ENCODE measurements around the gene ZNF792.
A peak's percentile ranks its signal among the peaks of the same experiment; 100 is the strongest.
"Not testable (repeated sequence)": the region's sequence is repeated elsewhere in the genome, so short reads cannot be mapped to it uniquely, and the experiment has no call there.

The ZNF792 gene

GRCh38 chr19:34970185-34970780 is 6.3 kb upstream of the ZNF792 start:
- DNase-seq, result not testable (repeated sequence)

GRCh38 chr19:34969721-34970120 is 5.7 kb upstream of the ZNF792 start:
- no peak for DNase-seq

- DNase-seq, result no peak
Measured at GRCh38 chr19:34967551-34967950, 3.5 kb upstream of the ZNF792 start.

- not testable (repeated sequence) for DNase-seq
Measured at GRCh38 chr19:34965505-34965904, 1.5 kb upstream of the ZNF792 start.

GRCh38 chr19:34964598-34964997 is 569 bp upstream of the ZNF792 start:
- DNase-seq, result no peak

- DNase-seq, result no peak
Measured at GRCh38 chr19:34962687-34963572, 1.1 kb downstream of the ZNF792 start.

GRCh38 chr19:34961775-34962686 is 2.0 kb downstream of the ZNF792 start:
- DNase-seq, result peak; percentile 31

GRCh38 chr19:34960940-34961679 is 2.9 kb downstream of the ZNF792 start:
- DNase-seq, result peak; percentile 45

- peak; percentile 91 for DNase-seq
Measured at GRCh38 chr19:34960103-34960805, 3.8 kb downstream of the ZNF792 start.

- no peak for DNase-seq
Measured at GRCh38 chr19:34959021-34959420, 5.0 kb downstream of the ZNF792 start.

GRCh38 chr19:34957830-34958751 is 5.9 kb downstream of the ZNF792 start:
- no peak for DNase-seq

GRCh38 chr19:34953092-34953491 is 10.9 kb downstream of the ZNF792 start:
- no peak for DNase-seq

- no peak for DNase-seq
Measured at GRCh38 chr19:34943861-34944573, 20.0 kb downstream of the ZNF792 start.

- DNase-seq, result no peak
Measured at GRCh38 chr19:34938886-34939285, 25.1 kb downstream of the ZNF792 start.

GRCh38 chr19:34936184-34936583 is 27.8 kb downstream of the ZNF792 start:
- no peak for DNase-seq

- no peak for DNase-seq
Measured at GRCh38 chr19:34932494-34932893, 31.5 kb downstream of the ZNF792 start.

GRCh38 chr19:34926685-34927375 is 37.2 kb downstream of the ZNF792 start, which contains the start of gene ZNF30:
Gene ZNF30, plus strand, starts transcription at chr19:34926903. Its CDS starts 3,045 bp downstream, at chr19:34929948.
- DNase-seq, result peak; percentile 88

GRCh38 chr19:34926361-34926684 is 37.7 kb downstream of the ZNF792 start:
- DNase-seq, result no peak

- DNase-seq, result no peak
Measured at GRCh38 chr19:34925278-34925855, 38.7 kb downstream of the ZNF792 start.
